ENCODE results near the gene HAAO. TPM values are rescaled to one million over a fixed set of nuclear protein-coding genes. Genes with fewer than 3 reads are reported as not detected.

HAAO gene
- total and polyA plus RNA-seq, 2 of the 13 experiments (the other 11 are each of a cell fraction or from before 2014, with no cell fraction given), result 36.1 to 42.7 TPM

- peak; percentile 90 for TF ChIP-seq ZNF407 (CRISPR knock-in tag; IDR thresholded peaks at IDR 0.05; ENCODE audit: not compliant biosample characterization)
- TF ChIP-seq SIN3B (IDR thresholded peaks at IDR 0.05; ENCODE audit: low read length), result 0 out of 2 replicates have a peak, but pooled peaks have one; percentile 41
- TF ChIP-seq ZNF614 (CRISPR knock-in tag; IDR thresholded peaks at IDR 0.05; ENCODE audit: borderline replicate concordance), result peak; percentile 99
- TF ChIP-seq HNF1B (CRISPR knock-in tag; IDR thresholded peaks at IDR 0.05), result 0 out of 2 replicates have a peak, but pooled peaks have one; percentile 67
- TF ChIP-seq ZNF230 (CRISPR knock-in tag; IDR thresholded peaks at IDR 0.05), result no peak; the same call in 1 of the 2 replicates
- no peak for TF ChIP-seq ZNF260 (CRISPR knock-in tag; IDR thresholded peaks at IDR 0.05; ENCODE audit: borderline replicate concordance, low read depth)
- no peak for TF ChIP-seq ZNF512 (CRISPR knock-in tag; IDR thresholded peaks at IDR 0.05)
- TF ChIP-seq TSC22D2 (CRISPR knock-in tag; IDR thresholded peaks at IDR 0.05; ENCODE audit: borderline replicate concordance), result peak; percentile 99; the same call in 1 of the 2 replicates
- TF ChIP-seq MLXIP (CRISPR knock-in tag; IDR thresholded peaks at IDR 0.05; ENCODE audit: borderline replicate concordance), result peak; percentile 86
- peak; percentile 87; the same call in 1 of the 2 replicates for TF ChIP-seq CERS6 (CRISPR knock-in tag; IDR thresholded peaks at IDR 0.05)
- TF ChIP-seq YY1 (IDR thresholded peaks at IDR 0.05; ENCODE audit: insufficient read depth, insufficient replicate concordance, low read depth, low read length), result peak; percentile 70
These were observed 18.0 kb upstream of the HAAO start (continued) for GRCh38 chr2:42810121-42810970.
